Colonic mucosa (tissue), 4 donors: ENCODE measurements around the gene FAM222A. TPM values are rescaled to one million over a fixed set of nuclear protein-coding genes. Genes with fewer than 3 reads are reported as not detected.

Experiments used
- DNase-seq: peaks from one replicate; pipeline ENCODE4 v3.0.0-alpha.2; 2020
- H3K27ac ChIP-seq: fragments of 200-600 bp; one replicate; pipeline ENCODE4 v1.8.0; 2021
- H3K27me3 ChIP-seq: fragments of 200-600 bp; one replicate; pipeline ENCODE4 v1.8.0; 2021
- H3K36me3 ChIP-seq: fragments of 200-600 bp; one replicate; pipeline ENCODE4 v1.8.0; 2021
- H3K4me1 ChIP-seq: fragments of 200-600 bp; one replicate; pipeline ENCODE4 v1.8.0; 2021; ENCODE audit warnings: mild to moderate bottlenecking
- H3K4me3 ChIP-seq: fragments of 200-600 bp; one replicate; pipeline ENCODE4 v1.8.0; 2021
- H3K9ac ChIP-seq, 2 donors: one replicate each; pipeline ENCODE4 v1.7.0; 2013; ENCODE audit warnings: control low read depth in 2 of 2, low read depth in 2 of 2, low read length in 2 of 2
- H3K9me3 ChIP-seq: fragments of 200-600 bp; one replicate; pipeline ENCODE4 v1.8.0; 2021
- intact Hi-C: fragments of 100-400 bp; cut with DNase I; formaldehyde crosslinking; loops from one replicate; pipeline ENCODE4 v1.14.1; 2022
- total RNA-seq, 2 donors: library from RNA; stranded (reverse); fragmentation: NEBNext Ultra II Directional in 1 of 2; extraction: Animal tissue kit (Norgen Biotek cat#: 25700) in 1 of 2; gene quantifications; one replicate each; pipeline ENCODE4 v1.2.1, GENCODE V29; 2021
- TF ChIP-seq, protein P1 (sequence below): fragments of 200-600 bp; IDR thresholded peaks from one replicate; pipeline ENCODE4 v1.8.0; 2022; ENCODE audit warnings: antibody characterized with exemption, mild to moderate bottlenecking
- donor health status: healthy.
- donor health status: DM: no; HTN: no; CAD: no.
- donor health status: DM: no; HTN: no; CAD: no.

The FAM222A gene
- total RNA-seq, 2 donors from 2014 or later, result 3.9 to 5.5 TPM

DNA sequence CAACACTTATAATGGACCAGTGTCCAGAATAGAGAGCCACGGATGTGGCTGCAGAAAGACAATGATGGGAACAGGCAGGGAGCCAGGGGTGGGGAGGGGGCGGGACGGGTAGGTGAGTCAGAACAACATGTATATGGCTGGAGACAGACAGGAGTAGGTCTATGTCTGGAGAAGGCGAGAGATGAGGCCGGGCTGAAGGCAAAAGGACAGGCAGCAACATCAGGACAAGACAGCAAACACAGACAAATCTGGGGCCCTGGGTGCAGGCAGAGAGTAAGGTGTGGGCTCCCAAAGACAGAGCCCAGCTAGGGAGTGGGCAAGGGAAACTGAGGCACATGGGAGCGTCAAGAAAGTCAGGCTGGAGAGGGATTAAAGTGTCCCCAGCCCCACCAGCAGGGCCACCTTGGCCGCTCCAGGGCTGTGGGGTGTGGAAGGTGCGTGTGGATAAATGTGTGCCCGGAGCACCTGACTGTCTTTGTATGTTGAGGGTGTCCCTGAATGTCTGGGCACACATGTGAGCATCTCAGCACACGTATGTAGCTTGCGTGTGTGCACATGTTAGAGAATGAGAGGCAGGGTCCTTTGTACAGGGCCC, 44.1 kb downstream of the FAM222A start:
- Histone ChIP-seq H3K4me1 (no peaks in the 10 kb centered on the region), H3K27ac (no peak overlapping the region), H3K4me3 (no peak overlapping the region), H3K9ac (no peak overlapping the region), H3K9me3 (no peaks in the 10 kb centered on the region), H3K36me3 (no peaks in the 10 kb centered on the region), H3K27me3 (no peaks in the 10 kb centered on the region)
- intact Hi-C loops, result no loop called here
- TF ChIP-seq, protein P1, sequence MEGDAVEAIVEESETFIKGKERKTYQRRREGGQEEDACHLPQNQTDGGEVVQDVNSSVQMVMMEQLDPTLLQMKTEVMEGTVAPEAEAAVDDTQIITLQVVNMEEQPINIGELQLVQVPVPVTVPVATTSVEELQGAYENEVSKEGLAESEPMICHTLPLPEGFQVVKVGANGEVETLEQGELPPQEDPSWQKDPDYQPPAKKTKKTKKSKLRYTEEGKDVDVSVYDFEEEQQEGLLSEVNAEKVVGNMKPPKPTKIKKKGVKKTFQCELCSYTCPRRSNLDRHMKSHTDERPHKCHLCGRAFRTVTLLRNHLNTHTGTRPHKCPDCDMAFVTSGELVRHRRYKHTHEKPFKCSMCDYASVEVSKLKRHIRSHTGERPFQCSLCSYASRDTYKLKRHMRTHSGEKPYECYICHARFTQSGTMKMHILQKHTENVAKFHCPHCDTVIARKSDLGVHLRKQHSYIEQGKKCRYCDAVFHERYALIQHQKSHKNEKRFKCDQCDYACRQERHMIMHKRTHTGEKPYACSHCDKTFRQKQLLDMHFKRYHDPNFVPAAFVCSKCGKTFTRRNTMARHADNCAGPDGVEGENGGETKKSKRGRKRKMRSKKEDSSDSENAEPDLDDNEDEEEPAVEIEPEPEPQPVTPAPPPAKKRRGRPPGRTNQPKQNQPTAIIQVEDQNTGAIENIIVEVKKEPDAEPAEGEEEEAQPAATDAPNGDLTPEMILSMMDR, result no peak
- no peak for DNase-seq

DNA sequence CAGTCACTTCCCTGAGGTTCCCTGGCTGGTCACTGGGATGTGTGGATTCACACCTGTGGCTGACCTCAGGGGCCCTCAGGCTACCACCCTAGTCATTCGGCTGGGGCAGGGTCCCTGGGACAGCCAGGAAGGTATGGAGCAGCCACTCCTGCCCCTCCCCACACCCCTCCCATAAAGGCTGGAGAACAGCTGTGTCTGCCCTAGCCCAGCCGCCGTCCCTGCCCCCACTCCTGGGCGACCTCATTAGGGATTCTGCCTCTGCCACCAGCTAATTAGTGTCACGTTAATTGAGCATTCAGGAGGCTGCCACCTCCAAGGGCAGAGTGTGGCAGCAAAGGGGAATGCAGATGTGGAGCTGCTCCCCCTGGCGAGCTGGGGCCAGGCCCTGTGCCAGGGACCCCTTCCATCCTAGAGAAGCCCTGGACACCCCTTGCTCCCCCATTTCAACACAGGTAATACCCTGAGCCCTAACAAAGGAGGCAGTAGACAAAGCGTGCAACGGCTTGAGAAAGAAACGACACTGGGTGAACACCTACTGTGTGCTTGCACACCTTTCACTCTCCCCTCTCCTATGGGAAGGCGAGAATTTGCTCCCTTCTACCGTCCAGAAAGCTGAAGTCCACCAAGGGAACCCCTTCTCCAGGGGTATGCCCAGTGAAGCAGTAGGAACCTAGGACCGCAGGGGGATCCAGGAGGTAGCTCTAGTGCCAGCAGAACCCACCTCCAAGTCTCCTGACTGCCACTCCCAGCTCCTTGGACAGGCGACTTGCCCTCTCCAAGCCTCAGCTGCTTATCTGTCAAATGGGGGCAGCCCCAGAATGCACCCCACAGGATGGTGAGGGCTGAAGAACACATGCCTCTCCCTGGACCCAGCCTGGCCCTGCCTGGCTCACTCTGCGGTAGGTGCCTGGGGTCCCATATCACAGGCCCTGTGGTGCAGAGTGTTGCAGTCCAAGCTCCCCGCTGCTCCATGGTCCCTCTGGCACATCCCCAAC, 45.1 kb downstream of the FAM222A start:
- Histone ChIP-seq H3K27me3 (no peaks in the 10 kb centered on the region), H3K36me3 (no peaks in the 10 kb centered on the region), H3K9me3 (no peaks in the 10 kb centered on the region), H3K4me3 (no peak overlapping the region), H3K9ac (no peak overlapping the region), H3K27ac (no peak overlapping the region), H3K4me1 (no peaks in the 10 kb centered on the region)
- intact Hi-C loops, result no loop called here
- DNase-seq, result no peak
- TF ChIP-seq, protein P1, result no peak

DNA sequence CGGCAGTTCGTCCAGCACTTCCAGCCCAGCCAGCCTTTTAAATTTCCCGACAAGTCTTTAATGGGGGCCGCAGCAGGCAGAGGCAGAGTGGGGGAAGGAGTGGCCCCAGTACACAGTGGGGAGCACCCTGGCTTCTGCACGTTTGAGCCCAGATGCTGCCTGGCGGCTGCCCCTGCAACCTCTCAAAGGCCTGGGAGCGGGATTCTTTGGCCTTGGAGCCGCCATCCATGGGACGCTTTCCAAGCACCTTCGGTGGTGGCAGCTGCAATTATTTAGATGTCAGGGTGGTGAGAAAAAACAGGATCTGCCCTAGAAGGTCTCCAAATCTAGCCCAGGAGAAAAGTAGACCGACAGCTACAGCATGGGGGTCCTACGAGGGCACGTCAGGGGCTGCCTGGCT, 46.0 kb downstream of the FAM222A start:
- Histone ChIP-seq H3K27me3 (no peaks in the 10 kb centered on the region), H3K4me1 (no peaks in the 10 kb centered on the region), H3K9me3 (no peaks in the 10 kb centered on the region), H3K36me3 (no peaks in the 10 kb centered on the region), H3K4me3 (no peak overlapping the region), H3K9ac (no peak overlapping the region), H3K27ac (no peak overlapping the region)
- intact Hi-C loops, result no loop called here
- DNase-seq, result no peak
- TF ChIP-seq, protein P1, result no peak

- intact Hi-C loops, result no loop called here
- H3K27me3 ChIP-seq, result no peaks in the 10 kb centered on the region
- no peak overlapping the region for H3K9ac ChIP-seq
- H3K9me3 ChIP-seq, result no peaks in the 10 kb centered on the region
- no peak overlapping the region for H3K4me3 ChIP-seq
- DNase-seq, result no peak
- H3K27ac ChIP-seq, result no peak overlapping the region
- no peaks in the 10 kb centered on the region for H3K4me1 ChIP-seq
- TF ChIP-seq, protein P1, result no peak
- no peaks in the 10 kb centered on the region for H3K36me3 ChIP-seq
These were observed 46.7 kb downstream of the FAM222A start for GRCh38 chr12:109760031-109760929.
